ENCODE data around the gene ZNF384.

ZNF384 gene

GRCh38 chr12:6699989-6700645, 10.9 kb upstream of the ZNF384 start (continued):
- TF ChIP-seq GLIS2 (tag by site-specific recombination; IDR thresholded peaks at IDR 0.05) (peak; percentile 58; the same call in 1 of the 2 replicates), SETDB1 (IDR thresholded peaks at IDR 0.05; ENCODE audit: insufficient read length, low read length) (no peak), PRDM6 (tag by site-specific recombination; IDR thresholded peaks at IDR 0.05) (no peak), AEBP2 (tag by site-specific recombination; IDR thresholded peaks at IDR 0.05; ENCODE audit: borderline replicate concordance) (no peak), ZNF10 (tag by site-specific recombination; IDR thresholded peaks at IDR 0.05) (no peak), KLF8 (tag by site-specific recombination; IDR thresholded peaks at IDR 0.05) (peak; percentile 29; the same call in 1 of the 2 replicates), ZNF610 (tag by site-specific recombination; IDR thresholded peaks at IDR 0.05; ENCODE audit: borderline replicate concordance) (no peak), SCRT2 (tag by site-specific recombination; IDR thresholded peaks at IDR 0.05) (peak; percentile 97), ZNF112 (tag by site-specific recombination; IDR thresholded peaks at IDR 0.05) (no peak), ZBTB26 (tag by site-specific recombination; optimal IDR thresholded peaks at IDR 0.05) (peak; percentile 93), ZNF133 (tag by site-specific recombination; IDR thresholded peaks at IDR 0.05) (no peak), PRDM2 (tag by site-specific recombination; IDR thresholded peaks at IDR 0.05; ENCODE audit: borderline replicate concordance) (0 out of 2 replicates have a peak, but pooled peaks have one; percentile 35), ZNF544 (tag by site-specific recombination; IDR thresholded peaks at IDR 0.05) (no peak), ZNF354C (tag by site-specific recombination; IDR thresholded peaks at IDR 0.05; ENCODE audit: borderline replicate concordance, low read depth) (no peak), ZNF335 (tag by site-specific recombination; conservative IDR thresholded peaks at IDR 0.05) (peak; percentile 17), ZNF76 (tag by site-specific recombination; IDR thresholded peaks at IDR 0.05; ENCODE audit: borderline replicate concordance, low read depth) (no peak), ZNF639 (tag by site-specific recombination; IDR thresholded peaks at IDR 0.05) (no peak), ZNF146 (tag by site-specific recombination; IDR thresholded peaks at IDR 0.05) (no peak), ZNF350 (tag by site-specific recombination; IDR thresholded peaks at IDR 0.05) (no peak), ZBTB17 (tag by site-specific recombination; IDR thresholded peaks at IDR 0.05) (no peak; the same call in none of the 2 replicates), ZBTB21 (tag by site-specific recombination; IDR thresholded peaks at IDR 0.05) (no peak), FEZF1 (tag by site-specific recombination; IDR thresholded peaks at IDR 0.05) (no peak), REPIN1 (tag by site-specific recombination; IDR thresholded peaks at IDR 0.05; ENCODE audit: low read depth) (no peak), PRDM4 (tag by site-specific recombination; IDR thresholded peaks at IDR 0.05) (no peak), ZNF138 (tag by site-specific recombination; IDR thresholded peaks at IDR 0.05; ENCODE audit: borderline replicate concordance) (no peak), ZFP37 (tag by site-specific recombination; IDR thresholded peaks at IDR 0.05) (no peak)
